GM19467 (cell line): ENCODE data around the gene ACOT7.

Experiments used
- ATAC-seq: cut with Tn5 transposase; IDR thresholded peaks from one replicate; pipeline ENCODE4 v1.9.1; 2021; ENCODE audit warnings: mild to moderate bottlenecking, moderate library complexity; ENCODE audit not compliant: unreplicated experiment

Gene ACOT7

GRCh38 chr1:6294080-6294889 lies 99.3 kb downstream of the ACOT7 start:
- no peak for ATAC-seq

GRCh38 chr1:6292102-6292501 lies 101.5 kb downstream of the ACOT7 start:
- no peak for ATAC-seq

- ATAC-seq, result no peak
Measured at GRCh38 chr1:6288665-6289064, 104.9 kb downstream of the ACOT7 start.

GRCh38 chr1:6288026-6288425 lies 105.5 kb downstream of the ACOT7 start:
- no peak for ATAC-seq

GRCh38 chr1:6287431-6287886 lies 106.1 kb downstream of the ACOT7 start:
- ATAC-seq, result no peak

GRCh38 chr1:6287029-6287428 lies 106.5 kb downstream of the ACOT7 start:
- ATAC-seq, result no peak

- no peak for ATAC-seq
Measured at GRCh38 chr1:6286266-6286665, 107.3 kb downstream of the ACOT7 start.

- ATAC-seq, result no peak
Measured at GRCh38 chr1:6285336-6285735, 108.2 kb downstream of the ACOT7 start.

GRCh38 chr1:6282577-6283270 lies 110.8 kb downstream of the ACOT7 start:
- no peak for ATAC-seq

GRCh38 chr1:6281511-6282402 lies 111.8 kb downstream of the ACOT7 start:
- no peak for ATAC-seq

GRCh38 chr1:6280761-6281451 lies 112.7 kb downstream of the ACOT7 start:
- ATAC-seq, result no peak

GRCh38 chr1:6279613-6280383 lies 113.8 kb downstream of the ACOT7 start:
- ATAC-seq, result no peak

- ATAC-seq, result no peak
Measured at GRCh38 chr1:6279066-6279465, 114.5 kb downstream of the ACOT7 start.

- no peak for ATAC-seq
Measured at GRCh38 chr1:6278263-6278662, 115.3 kb downstream of the ACOT7 start.

- ATAC-seq, result no peak
Measured at GRCh38 chr1:6276811-6277555, 116.6 kb downstream of the ACOT7 start.

- ATAC-seq, result no peak
Measured at GRCh38 chr1:6275826-6276782, 117.5 kb downstream of the ACOT7 start.

- ATAC-seq, result no peak
Measured at GRCh38 chr1:6274622-6275139, 118.9 kb downstream of the ACOT7 start.

GRCh38 chr1:6274102-6274501 lies 119.5 kb downstream of the ACOT7 start:
- no peak for ATAC-seq
